ENCODE data around the gene SMG9.

DNA sequence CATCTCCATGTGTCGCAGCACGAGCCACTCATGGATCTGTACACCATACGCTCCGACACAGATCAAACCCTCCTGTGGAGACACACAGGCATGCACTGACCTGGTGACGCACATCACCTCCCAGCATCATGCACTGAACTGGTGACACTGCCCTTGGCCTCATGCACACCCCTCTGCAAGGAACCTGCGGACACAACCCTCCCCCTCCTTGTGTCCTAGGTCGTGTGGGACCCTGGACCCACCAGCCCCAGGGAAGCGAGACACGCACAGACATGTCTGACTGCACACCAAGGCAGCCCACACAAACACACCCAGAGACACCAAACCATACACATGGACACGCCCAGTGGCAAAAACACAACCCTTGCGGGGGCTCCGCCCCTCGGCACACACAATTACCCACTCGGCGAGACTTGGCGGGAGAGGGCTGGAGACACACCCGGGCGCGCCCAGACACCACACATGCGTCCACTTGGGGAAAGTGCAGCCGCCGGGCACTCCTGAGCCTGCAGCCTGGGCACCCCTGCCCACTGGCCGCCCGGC lies 28.0 kb upstream of the SMG9 start:
- TF ChIP-seq, protein P1, sequence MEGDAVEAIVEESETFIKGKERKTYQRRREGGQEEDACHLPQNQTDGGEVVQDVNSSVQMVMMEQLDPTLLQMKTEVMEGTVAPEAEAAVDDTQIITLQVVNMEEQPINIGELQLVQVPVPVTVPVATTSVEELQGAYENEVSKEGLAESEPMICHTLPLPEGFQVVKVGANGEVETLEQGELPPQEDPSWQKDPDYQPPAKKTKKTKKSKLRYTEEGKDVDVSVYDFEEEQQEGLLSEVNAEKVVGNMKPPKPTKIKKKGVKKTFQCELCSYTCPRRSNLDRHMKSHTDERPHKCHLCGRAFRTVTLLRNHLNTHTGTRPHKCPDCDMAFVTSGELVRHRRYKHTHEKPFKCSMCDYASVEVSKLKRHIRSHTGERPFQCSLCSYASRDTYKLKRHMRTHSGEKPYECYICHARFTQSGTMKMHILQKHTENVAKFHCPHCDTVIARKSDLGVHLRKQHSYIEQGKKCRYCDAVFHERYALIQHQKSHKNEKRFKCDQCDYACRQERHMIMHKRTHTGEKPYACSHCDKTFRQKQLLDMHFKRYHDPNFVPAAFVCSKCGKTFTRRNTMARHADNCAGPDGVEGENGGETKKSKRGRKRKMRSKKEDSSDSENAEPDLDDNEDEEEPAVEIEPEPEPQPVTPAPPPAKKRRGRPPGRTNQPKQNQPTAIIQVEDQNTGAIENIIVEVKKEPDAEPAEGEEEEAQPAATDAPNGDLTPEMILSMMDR (conservative IDR thresholded peaks at IDR 0.05; ENCODE audit: low read depth, low read length), result no peak
- TF ChIP-seq EZH2 (IDR thresholded peaks at IDR 0.05; ENCODE audit: borderline replicate concordance, low read depth, low read length, poor library complexity, severe bottlenecking), result no peak
